Measurements from ENCODE around the gene ESRRA. TPM values are rescaled to one million over a fixed set of nuclear protein-coding genes. Genes with fewer than 3 reads are reported as not detected.

ESRRA gene
- total RNA-seq, 1 experiment from 2014 or later = 61.0 TPM

DNA sequence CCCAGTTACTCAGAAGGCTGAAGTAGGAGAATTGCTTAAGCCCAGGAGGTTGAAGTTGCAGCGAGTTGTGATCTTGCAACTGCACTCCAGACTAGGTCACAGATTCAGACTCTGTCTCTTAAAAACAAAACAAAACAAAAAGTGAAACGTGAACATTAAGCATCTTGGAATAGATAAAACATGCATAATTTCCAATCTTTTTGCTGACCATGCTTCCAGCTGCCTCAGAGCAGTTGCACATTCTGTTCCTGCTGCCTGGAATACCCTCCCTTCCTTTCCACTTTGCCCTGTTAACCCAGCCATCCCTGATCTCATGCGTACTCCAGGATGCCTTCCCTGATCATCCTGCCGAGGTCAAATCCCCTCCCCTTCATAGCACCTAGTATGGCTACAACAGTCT is 34.0 kb downstream of the ESRRA start:
- TF ChIP-seq EZH2 (IDR thresholded peaks at IDR 0.05; ENCODE audit: low read depth) = no peak
- TF ChIP-seq, protein P1, sequence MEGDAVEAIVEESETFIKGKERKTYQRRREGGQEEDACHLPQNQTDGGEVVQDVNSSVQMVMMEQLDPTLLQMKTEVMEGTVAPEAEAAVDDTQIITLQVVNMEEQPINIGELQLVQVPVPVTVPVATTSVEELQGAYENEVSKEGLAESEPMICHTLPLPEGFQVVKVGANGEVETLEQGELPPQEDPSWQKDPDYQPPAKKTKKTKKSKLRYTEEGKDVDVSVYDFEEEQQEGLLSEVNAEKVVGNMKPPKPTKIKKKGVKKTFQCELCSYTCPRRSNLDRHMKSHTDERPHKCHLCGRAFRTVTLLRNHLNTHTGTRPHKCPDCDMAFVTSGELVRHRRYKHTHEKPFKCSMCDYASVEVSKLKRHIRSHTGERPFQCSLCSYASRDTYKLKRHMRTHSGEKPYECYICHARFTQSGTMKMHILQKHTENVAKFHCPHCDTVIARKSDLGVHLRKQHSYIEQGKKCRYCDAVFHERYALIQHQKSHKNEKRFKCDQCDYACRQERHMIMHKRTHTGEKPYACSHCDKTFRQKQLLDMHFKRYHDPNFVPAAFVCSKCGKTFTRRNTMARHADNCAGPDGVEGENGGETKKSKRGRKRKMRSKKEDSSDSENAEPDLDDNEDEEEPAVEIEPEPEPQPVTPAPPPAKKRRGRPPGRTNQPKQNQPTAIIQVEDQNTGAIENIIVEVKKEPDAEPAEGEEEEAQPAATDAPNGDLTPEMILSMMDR (conservative IDR thresholded peaks at IDR 0.05) = no peak
- Histone ChIP-seq H3K4me3 (no peak overlapping the region), H3F3A (ENCODE audit: insufficient read depth, low read depth) (peaks cover 26% of the 10 kb centered on the region), H3K36me3 (ENCODE audit: low read depth) (no peaks in the 10 kb centered on the region), H3K4me1 (replicated peaks; ENCODE audit: insufficient read depth) (peaks cover 34% of the 10 kb centered on the region), H3K4me2 (no peak overlapping the region), H3K27me3 (ENCODE audit: insufficient read depth, low read depth) (no peaks in the 10 kb centered on the region), H3K9me3 (ENCODE audit: insufficient read depth, low read depth) (no peaks in the 10 kb centered on the region), H3K9me2 (ENCODE audit: insufficient read depth) (no peaks in the 10 kb centered on the region), H3K27ac (no peak overlapping the region), H2AFZ (no peak overlapping the region), H4K20me1 (ENCODE audit: insufficient read depth) (no peaks in the 10 kb centered on the region), H3K79me2 (ENCODE audit: low read depth) (no peaks in the 10 kb centered on the region)
- POLR2A ChIA-PET (ENCODE audit: unreplicated experiment) = no interaction called here
- DNase-seq = no peak
- intact Hi-C loops (cut with micrococcal nuclease; ENCODE audit: unreplicated experiment) = no loop called here
- CTCF ChIA-PET = no interaction called here
- no TSS peak for BruUV-seq (replicated peaks)

- ChIA-PET POLR2A (ENCODE audit: unreplicated experiment) (no interaction called here), CTCF (no interaction called here)
- Histone ChIP-seq H4K20me1 (ENCODE audit: insufficient read depth) (no peaks in the 10 kb centered on the region), H3K27me3 (ENCODE audit: insufficient read depth, low read depth) (no peaks in the 10 kb centered on the region), H3F3A (ENCODE audit: insufficient read depth, low read depth) (peaks cover 20% of the 10 kb centered on the region), H3K4me1 (replicated peaks; ENCODE audit: insufficient read depth) (peaks cover 28% of the 10 kb centered on the region), H3K27ac (no peak within 1 kb of the TSS), H3K36me3 (ENCODE audit: low read depth) (no peaks in the 10 kb centered on the region), H3K79me2 (ENCODE audit: low read depth) (no peaks in the 10 kb centered on the region), H3K9me3 (ENCODE audit: insufficient read depth, low read depth) (no peaks in the 10 kb centered on the region), H2AFZ (no peak within 1 kb of the TSS), H3K4me2 (no peak within 1 kb of the TSS), H3K9me2 (ENCODE audit: insufficient read depth) (no peaks in the 10 kb centered on the region), H3K4me3 (no peak within 1 kb of the TSS)
- TF ChIP-seq, protein P1 (conservative IDR thresholded peaks at IDR 0.05) = no peak
- TF ChIP-seq EZH2 (IDR thresholded peaks at IDR 0.05; ENCODE audit: low read depth) = no peak
- DNase-seq = no peak
- intact Hi-C loops (cut with micrococcal nuclease; ENCODE audit: unreplicated experiment) = no loop called here
- BruUV-seq (replicated peaks) = no TSS peak
Measured at GRCh38 chr11:64339754-64340408, 34.6 kb downstream of the ESRRA start, which contains the start of gene CCDC88B. CCDC88B (plus strand) TSS chr11:64340204; CDS start chr11:64340267, 63 bp downstream.

DNA sequence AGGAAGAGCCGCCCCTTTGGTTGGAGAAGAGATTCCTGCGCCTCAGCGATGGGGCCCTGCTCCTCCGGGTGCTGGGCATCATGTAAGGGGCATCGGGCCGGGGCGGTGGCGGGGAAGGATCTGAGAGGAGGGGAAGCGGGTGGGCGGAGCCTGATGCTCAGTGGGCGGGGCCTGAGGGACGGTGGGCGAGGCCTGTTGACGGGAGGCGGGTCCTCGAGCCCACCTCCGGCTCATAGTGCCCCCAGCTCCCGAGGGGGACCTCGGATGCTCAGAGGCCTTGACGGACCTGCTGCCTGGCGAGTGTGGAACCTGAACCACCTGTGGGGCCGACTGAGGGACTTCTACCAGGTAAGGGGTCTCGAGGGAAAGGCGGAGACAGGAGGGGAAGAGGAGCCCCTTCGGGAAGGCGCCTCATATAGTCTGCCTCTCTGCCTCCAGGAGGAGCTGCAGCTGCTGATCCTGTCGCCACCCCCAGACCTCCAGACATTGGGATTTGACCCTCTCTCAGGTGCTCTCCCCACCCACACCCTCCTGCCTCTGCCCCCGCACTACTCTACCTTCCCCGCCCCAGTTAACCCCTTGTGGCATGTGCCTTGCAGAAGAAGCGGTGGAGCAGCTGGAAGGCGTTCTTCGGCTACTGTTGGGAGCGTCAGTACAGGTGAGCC is 35.5 kb downstream of the ESRRA start:
- H2AFZ ChIP-seq = no peak overlapping the region

More for the DNA sequence above, 35.5 kb downstream of the ESRRA start:
- no peaks in the 10 kb centered on the region for H4K20me1 ChIP-seq (ENCODE audit: insufficient read depth)
- no peaks in the 10 kb centered on the region for H3K36me3 ChIP-seq (ENCODE audit: low read depth)
- ChIA-PET CTCF (interaction anchor here (0.6 to 2.2 kb wide), 2 partner anchors 13 to 15 kb away, joined by 3 to 36 read pairs; no protein-coding TSS in a partner anchor), POLR2A (ENCODE audit: unreplicated experiment) (no interaction called here)
- no peak overlapping the region for H3K27ac ChIP-seq
- H3F3A ChIP-seq (ENCODE audit: insufficient read depth, low read depth) = peaks cover 17% of the 10 kb centered on the region; the same call in 1 of the 2 replicates
- TF ChIP-seq, protein P1 (conservative IDR thresholded peaks at IDR 0.05) = no peak
- TF ChIP-seq EZH2 (IDR thresholded peaks at IDR 0.05; ENCODE audit: low read depth) = no peak
- no peaks in the 10 kb centered on the region for H3K9me3 ChIP-seq (ENCODE audit: insufficient read depth, low read depth)
- H3K4me1 ChIP-seq (replicated peaks; ENCODE audit: insufficient read depth) = peaks cover 21% of the 10 kb centered on the region
- intact Hi-C loops (cut with micrococcal nuclease; ENCODE audit: unreplicated experiment) = no loop called here
- H3K79me2 ChIP-seq (ENCODE audit: low read depth) = no peaks in the 10 kb centered on the region
- H3K4me3 ChIP-seq = no peak overlapping the region
- no peak for DNase-seq
- no peak overlapping the region for H3K4me2 ChIP-seq
- no TSS peak for BruUV-seq (replicated peaks)
- H3K9me2 ChIP-seq (ENCODE audit: insufficient read depth) = no peaks in the 10 kb centered on the region
- H3K27me3 ChIP-seq (ENCODE audit: insufficient read depth, low read depth) = no peaks in the 10 kb centered on the region
